KMS-11 (cell line): ENCODE results near the gene FHIT.
A peak's percentile ranks its signal among the peaks of the same experiment; 100 is the strongest.

Experiments
- H2AFZ ChIP-seq: fragments of 200-600 bp; sonication (generic); 2 replicates; pipeline ENCODE4 v1.6.1; 2016; ENCODE audit warnings: antibody characterized with exemption, mixed run types, low read depth
- H3K27ac ChIP-seq: fragments of 200-600 bp; sonication (generic); 2 replicates; pipeline ENCODE4 v1.6.1; 2016; ENCODE audit warnings: mild to moderate bottlenecking, mixed run types
- H3K27me3 ChIP-seq: fragments of 200-600 bp; sonication (generic); 2 replicates; pipeline ENCODE4 v1.6.1; 2017; ENCODE audit warnings: mild to moderate bottlenecking, low read depth, mixed run types, moderate library complexity; ENCODE audit not compliant: insufficient read depth
- H3K36me3 ChIP-seq: fragments of 200-600 bp; sonication (generic); 2 replicates; pipeline ENCODE4 v1.6.1; 2017; ENCODE audit warnings: mild to moderate bottlenecking, mixed run types; ENCODE audit not compliant: insufficient read depth
- H3K4me1 ChIP-seq: fragments of 200-600 bp; sonication (generic); 2 replicates; pipeline ENCODE4 v1.6.1; 2016; ENCODE audit warnings: mild to moderate bottlenecking, low read depth, mixed run types; ENCODE audit not compliant: poor library complexity, severe bottlenecking
- H3K4me2 ChIP-seq: fragments of 200-600 bp; sonication (generic); 2 replicates; pipeline ENCODE4 v1.7.0; 2016; ENCODE audit warnings: mild to moderate bottlenecking, mixed run types
- H3K4me3 ChIP-seq: fragments of 200-600 bp; sonication (generic); IDR thresholded peaks from 2 replicates; pipeline ENCODE4 v1.6.1; 2017; ENCODE audit warnings: low read depth, low read length, mixed read lengths; ENCODE audit not compliant: insufficient read depth
- H3K79me2 ChIP-seq: fragments of 200-600 bp; sonication (generic); 2 replicates; pipeline ENCODE4 v1.6.1; 2016; ENCODE audit warnings: low read depth, mixed run types; ENCODE audit not compliant: insufficient read depth
- H3K9ac ChIP-seq: fragments of 200-600 bp; sonication (generic); 2 replicates; pipeline ENCODE4 v1.6.1; 2016; ENCODE audit warnings: mild to moderate bottlenecking, mixed run types
- H4K20me1 ChIP-seq: fragments of 200-600 bp; sonication (generic); 2 replicates; pipeline ENCODE4 v1.6.1; 2016; ENCODE audit warnings: mild to moderate bottlenecking, mixed run types; ENCODE audit not compliant: insufficient read depth
- TF ChIP-seq, protein P1 (sequence below): fragments of 200-600 bp; sonication (generic); conservative IDR thresholded peaks from 2 replicates; pipeline ENCODE4 v1.6.1; 2017; ENCODE audit warnings: low read depth, mild to moderate bottlenecking, antibody characterized with exemption, low read length, moderate library complexity, mixed read lengths

Gene FHIT

DNA sequence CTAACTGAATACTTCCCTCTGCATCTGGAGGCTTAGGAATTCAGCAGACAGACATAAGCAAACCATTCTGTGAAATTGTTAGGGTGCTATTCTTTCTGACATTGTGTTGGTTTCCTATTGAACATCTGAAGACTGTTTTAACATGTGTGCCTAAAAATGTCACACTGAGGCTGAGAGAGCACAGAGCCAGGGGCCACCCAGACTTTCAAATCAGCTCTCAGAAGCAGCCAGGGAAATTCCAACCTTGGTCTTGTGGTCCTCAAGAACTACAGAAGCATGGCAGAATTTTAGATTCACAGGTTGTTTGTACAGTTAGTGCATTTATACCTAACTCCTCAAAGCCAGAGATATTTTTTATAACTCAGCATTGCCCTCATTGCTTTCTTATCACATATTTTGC, 1272.3 kb downstream of the FHIT start:
- Histone ChIP-seq H3K27ac (no peak overlapping the region), H3K9ac (no peak overlapping the region), H2AFZ (no peak overlapping the region), H3K4me3 (no peak overlapping the region), H4K20me1 (no peaks in the 10 kb centered on the region), H3K4me2 (peak overlapping the region; percentile 3; the same call in 1 of the 2 replicates), H3K4me1 (peaks cover 13% of the 10 kb centered on the region), H3K36me3 (no peaks in the 10 kb centered on the region), H3K27me3 (no peaks in the 10 kb centered on the region), H3K79me2 (no peaks in the 10 kb centered on the region)
- TF ChIP-seq, protein P1, sequence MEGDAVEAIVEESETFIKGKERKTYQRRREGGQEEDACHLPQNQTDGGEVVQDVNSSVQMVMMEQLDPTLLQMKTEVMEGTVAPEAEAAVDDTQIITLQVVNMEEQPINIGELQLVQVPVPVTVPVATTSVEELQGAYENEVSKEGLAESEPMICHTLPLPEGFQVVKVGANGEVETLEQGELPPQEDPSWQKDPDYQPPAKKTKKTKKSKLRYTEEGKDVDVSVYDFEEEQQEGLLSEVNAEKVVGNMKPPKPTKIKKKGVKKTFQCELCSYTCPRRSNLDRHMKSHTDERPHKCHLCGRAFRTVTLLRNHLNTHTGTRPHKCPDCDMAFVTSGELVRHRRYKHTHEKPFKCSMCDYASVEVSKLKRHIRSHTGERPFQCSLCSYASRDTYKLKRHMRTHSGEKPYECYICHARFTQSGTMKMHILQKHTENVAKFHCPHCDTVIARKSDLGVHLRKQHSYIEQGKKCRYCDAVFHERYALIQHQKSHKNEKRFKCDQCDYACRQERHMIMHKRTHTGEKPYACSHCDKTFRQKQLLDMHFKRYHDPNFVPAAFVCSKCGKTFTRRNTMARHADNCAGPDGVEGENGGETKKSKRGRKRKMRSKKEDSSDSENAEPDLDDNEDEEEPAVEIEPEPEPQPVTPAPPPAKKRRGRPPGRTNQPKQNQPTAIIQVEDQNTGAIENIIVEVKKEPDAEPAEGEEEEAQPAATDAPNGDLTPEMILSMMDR: no peak

DNA sequence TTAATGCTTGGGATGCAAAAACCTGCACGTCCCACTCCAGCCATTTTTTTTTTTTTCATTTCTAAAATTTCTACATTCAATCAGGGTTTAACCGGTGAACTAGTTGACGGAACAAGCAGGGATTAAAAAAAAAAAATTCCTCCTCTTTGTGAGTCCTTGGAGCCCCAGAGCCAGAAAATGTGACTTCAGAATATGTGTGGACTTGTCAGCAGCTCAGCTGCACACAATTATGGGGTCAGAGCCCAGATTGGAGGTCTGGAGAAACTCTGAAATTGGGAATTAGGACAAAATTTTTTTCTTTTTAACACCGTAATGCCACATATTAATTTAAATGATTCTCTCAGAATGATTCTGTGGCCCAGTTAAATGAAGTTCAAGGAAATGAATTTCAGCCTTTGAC, 1280.5 kb downstream of the FHIT start:
- Histone ChIP-seq H3K4me2 (no peak overlapping the region), H3K4me1 (no peaks in the 10 kb centered on the region), H3K27ac (no peak overlapping the region), H3K4me3 (no peak overlapping the region), H2AFZ (no peak overlapping the region), H3K79me2 (no peaks in the 10 kb centered on the region), H3K36me3 (no peaks in the 10 kb centered on the region), H3K27me3 (no peaks in the 10 kb centered on the region), H3K9ac (no peak overlapping the region), H4K20me1 (no peaks in the 10 kb centered on the region)
- TF ChIP-seq, protein P1: no peak

DNA sequence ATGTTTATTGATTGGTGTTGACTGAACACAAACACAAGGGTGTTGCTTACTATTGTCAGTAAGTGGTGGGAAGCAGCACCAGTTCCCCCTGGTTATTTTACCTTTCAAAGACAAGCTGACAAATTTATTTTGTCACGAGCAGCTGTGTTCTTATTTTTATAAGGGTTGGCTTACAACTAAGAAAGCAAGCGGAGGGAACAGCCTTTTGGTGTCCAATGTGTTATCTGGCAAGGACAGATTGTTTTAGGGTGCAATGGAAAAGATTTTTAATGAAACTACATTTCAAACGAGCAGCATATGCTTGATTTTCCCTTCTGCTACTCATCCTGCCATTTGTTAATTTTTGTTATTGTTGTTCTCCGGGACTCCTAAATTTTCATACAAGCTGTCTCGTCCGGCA, 1280.9 kb downstream of the FHIT start:
- Histone ChIP-seq H3K27ac (no peak overlapping the region), H3K36me3 (no peaks in the 10 kb centered on the region), H2AFZ (no peak overlapping the region), H3K4me1 (no peaks in the 10 kb centered on the region), H3K4me3 (no peak overlapping the region), H3K27me3 (no peaks in the 10 kb centered on the region), H4K20me1 (no peaks in the 10 kb centered on the region), H3K4me2 (no peak overlapping the region), H3K79me2 (no peaks in the 10 kb centered on the region), H3K9ac (no peak overlapping the region)
- TF ChIP-seq, protein P1: no peak

DNA sequence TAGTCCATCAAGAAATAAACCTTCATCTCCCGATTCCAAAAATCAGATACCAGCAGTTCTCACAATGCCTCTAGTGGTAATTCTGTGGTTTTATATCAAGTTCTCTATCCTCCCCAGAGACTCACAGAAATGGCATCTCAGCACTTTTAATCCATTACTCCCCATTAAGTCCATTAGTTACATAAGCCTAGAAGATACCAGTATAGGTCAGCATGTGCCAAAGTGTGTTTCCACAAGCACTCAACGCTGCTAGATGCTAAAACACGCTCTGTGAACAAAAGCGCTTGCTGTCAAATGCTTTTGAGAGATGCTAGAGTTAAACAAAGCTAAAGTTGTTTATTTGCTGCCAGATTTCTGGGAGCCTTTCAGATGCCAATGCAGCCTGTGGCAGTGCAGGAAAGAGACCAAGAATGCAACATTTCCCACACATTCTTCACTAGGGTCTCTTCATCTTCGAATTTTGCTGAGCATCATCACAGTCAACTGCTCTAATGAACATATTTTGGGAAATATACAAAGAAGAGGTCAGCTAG, 1282.7 kb downstream of the FHIT start:
- TF ChIP-seq, protein P1: no peak
- H3K4me1 ChIP-seq: no peaks in the 10 kb centered on the region
- H4K20me1 ChIP-seq: no peaks in the 10 kb centered on the region
- no peaks in the 10 kb centered on the region for H3K27me3 ChIP-seq
- H3K9ac ChIP-seq: no peak overlapping the region
- no peak overlapping the region for H3K27ac ChIP-seq
- no peak overlapping the region for H3K4me3 ChIP-seq
- H3K79me2 ChIP-seq: no peaks in the 10 kb centered on the region
- H3K36me3 ChIP-seq: no peaks in the 10 kb centered on the region
- no peak overlapping the region for H2AFZ ChIP-seq
- H3K4me2 ChIP-seq: no peak overlapping the region
